Measurements from ENCODE around the gene DNAJB6.

DNA sequence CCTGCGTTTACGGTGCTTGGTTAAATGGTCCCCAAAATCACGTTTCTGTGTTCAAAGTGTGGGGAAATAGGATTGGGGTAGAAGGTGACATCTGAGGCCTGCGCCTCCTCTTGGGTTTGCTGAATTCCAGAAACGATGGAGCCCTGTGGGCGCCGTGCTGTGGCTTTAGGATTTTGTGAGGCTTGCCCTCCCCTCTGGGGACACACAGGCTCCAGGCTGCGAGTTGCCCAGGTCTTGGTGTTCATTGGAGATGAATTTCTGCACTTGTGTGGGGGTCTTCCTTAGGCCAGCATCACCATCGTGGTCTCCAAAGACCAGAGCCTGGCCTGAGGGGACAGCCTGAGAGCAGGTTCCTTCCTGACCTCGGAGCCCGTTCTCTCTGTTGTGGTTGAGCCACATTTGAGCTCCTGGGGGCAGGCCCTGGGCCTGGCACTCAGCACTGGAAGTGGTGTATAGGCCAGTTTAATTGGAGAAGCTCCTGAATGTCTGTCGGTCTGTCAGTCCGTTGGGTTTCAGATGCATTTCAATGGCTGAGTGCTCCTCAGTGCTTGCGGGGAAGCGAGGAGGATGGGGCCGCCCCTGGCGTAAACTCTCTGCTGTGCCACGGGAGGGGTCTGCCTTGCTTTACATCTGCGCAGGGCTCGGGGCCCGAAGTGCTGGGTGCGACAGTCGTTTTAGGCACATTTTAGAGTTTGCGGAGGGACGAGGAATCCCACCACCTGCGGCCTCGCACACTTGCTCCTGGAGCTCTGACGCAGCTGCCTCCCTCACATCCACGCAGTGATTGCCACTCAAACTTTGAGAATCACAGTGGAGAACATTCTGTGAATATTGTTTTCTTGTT lies 71.7 kb downstream of the DNAJB6 start:
- TF ChIP-seq, protein P1, sequence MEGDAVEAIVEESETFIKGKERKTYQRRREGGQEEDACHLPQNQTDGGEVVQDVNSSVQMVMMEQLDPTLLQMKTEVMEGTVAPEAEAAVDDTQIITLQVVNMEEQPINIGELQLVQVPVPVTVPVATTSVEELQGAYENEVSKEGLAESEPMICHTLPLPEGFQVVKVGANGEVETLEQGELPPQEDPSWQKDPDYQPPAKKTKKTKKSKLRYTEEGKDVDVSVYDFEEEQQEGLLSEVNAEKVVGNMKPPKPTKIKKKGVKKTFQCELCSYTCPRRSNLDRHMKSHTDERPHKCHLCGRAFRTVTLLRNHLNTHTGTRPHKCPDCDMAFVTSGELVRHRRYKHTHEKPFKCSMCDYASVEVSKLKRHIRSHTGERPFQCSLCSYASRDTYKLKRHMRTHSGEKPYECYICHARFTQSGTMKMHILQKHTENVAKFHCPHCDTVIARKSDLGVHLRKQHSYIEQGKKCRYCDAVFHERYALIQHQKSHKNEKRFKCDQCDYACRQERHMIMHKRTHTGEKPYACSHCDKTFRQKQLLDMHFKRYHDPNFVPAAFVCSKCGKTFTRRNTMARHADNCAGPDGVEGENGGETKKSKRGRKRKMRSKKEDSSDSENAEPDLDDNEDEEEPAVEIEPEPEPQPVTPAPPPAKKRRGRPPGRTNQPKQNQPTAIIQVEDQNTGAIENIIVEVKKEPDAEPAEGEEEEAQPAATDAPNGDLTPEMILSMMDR (IDR thresholded peaks at IDR 0.05), result no peak
- TF ChIP-seq ZFX (IDR thresholded peaks at IDR 0.05; ENCODE audit: borderline replicate concordance), result no peak

All from 22Rv1 (cell line).